ENCODE data around the gene MAP1B. TPM values are rescaled to one million over a fixed set of nuclear protein-coding genes. Genes with fewer than 3 reads are reported as not detected.

MAP1B gene
- total RNA-seq, 1 donor from 2014 or later = 84.4 TPM

- no peak overlapping the region for H3K9ac ChIP-seq
- H3F3A ChIP-seq (ENCODE audit: low read depth) = peaks cover 43% of the 10 kb centered on the region
- Mint-ChIP-seq H3K4me1 (peaks cover 87% of the 10 kb centered on the region), H3K4me3 (peak overlapping the region; percentile 2), H3K36me3 (no peaks in the 10 kb centered on the region), H3K9me3 (no peaks in the 10 kb centered on the region), H3K27me3 (ENCODE audit: insufficient read depth, low read depth) (no peaks in the 10 kb centered on the region), H3K27ac (peak overlapping the region; percentile 73)
- TF ChIP-seq EZH2phosphoT487 (IDR thresholded peaks at IDR 0.05) (no peak), CTCF (IDR thresholded peaks at IDR 0.05) (peak; percentile 41)
- H4K20me1 ChIP-seq (ENCODE audit: low read depth) = peaks cover 48% of the 10 kb centered on the region
- peak; percentile 57 for DNase-seq (ENCODE audit: low spot score)
- H2AFZ ChIP-seq (replicated peaks) = no peak overlapping the region
- peak overlapping the region; percentile 5 for H3K4me2 ChIP-seq
- peaks cover 48% of the 10 kb centered on the region for H3K79me2 ChIP-seq (ENCODE audit: low read depth)
- peaks cover 72% of the 10 kb centered on the region for H3K4me1 ChIP-seq
- no peak overlapping the region for H3K4me3 ChIP-seq
- H3K36me3 ChIP-seq = no peaks in the 10 kb centered on the region
- no peaks in the 10 kb centered on the region for H3K27me3 ChIP-seq
- no peak overlapping the region for H3K27ac ChIP-seq
- H3K9me3 ChIP-seq (ENCODE audit: low read depth) = no peaks in the 10 kb centered on the region
These were observed 137.6 kb downstream of the MAP1B start for GRCh38 chr5:72244862-72245371.

- no peak overlapping the region for H3K9ac ChIP-seq
- peaks cover 67% of the 10 kb centered on the region for H3K4me1 ChIP-seq
- TF ChIP-seq EZH2 (IDR thresholded peaks at IDR 0.05) = no peak
- no peak for TF ChIP-seq CTCF (IDR thresholded peaks at IDR 0.05)
- TF ChIP-seq EZH2phosphoT487 (IDR thresholded peaks at IDR 0.05) = no peak
- Mint-ChIP-seq H3K36me3 (no peaks in the 10 kb centered on the region), H3K27me3 (ENCODE audit: insufficient read depth, low read depth) (no peaks in the 10 kb centered on the region), H3K27ac (peak overlapping the region; percentile 84), H3K4me1 (peaks cover 87% of the 10 kb centered on the region), H3K9me3 (no peaks in the 10 kb centered on the region), H3K4me3 (no peak overlapping the region)
- peaks cover 46% of the 10 kb centered on the region for H3K79me2 ChIP-seq (ENCODE audit: low read depth)
- no peaks in the 10 kb centered on the region for H3K36me3 ChIP-seq
- DNase-seq (ENCODE audit: low spot score) = peak; percentile 26
- H4K20me1 ChIP-seq (ENCODE audit: low read depth) = peaks cover 46% of the 10 kb centered on the region
- no peaks in the 10 kb centered on the region for H3K27me3 ChIP-seq
- H3K4me3 ChIP-seq = no peak overlapping the region
- no peaks in the 10 kb centered on the region for H3K9me3 ChIP-seq (ENCODE audit: low read depth)
- H3K27ac ChIP-seq = peak overlapping the region; percentile 62
- H3K4me2 ChIP-seq = peak overlapping the region; percentile 5
- H3F3A ChIP-seq (ENCODE audit: low read depth) = peaks cover 42% of the 10 kb centered on the region
- H2AFZ ChIP-seq (replicated peaks) = no peak overlapping the region
These were observed 138.3 kb downstream of the MAP1B start for GRCh38 chr5:72245546-72245945.

GRCh38 chr5:72245951-72246532 is 138.8 kb downstream of the MAP1B start:
- Histone ChIP-seq H3K4me2 (peak overlapping the region; percentile 5), H3K4me1 (peaks cover 66% of the 10 kb centered on the region)

More at GRCh38 chr5:72245951-72246532, 138.8 kb downstream of the MAP1B start:
- Histone ChIP-seq H3K27me3 (no peaks in the 10 kb centered on the region), H4K20me1 (ENCODE audit: low read depth) (peaks cover 42% of the 10 kb centered on the region), H3K27ac (peak overlapping the region; percentile 62), H3F3A (ENCODE audit: low read depth) (peaks cover 38% of the 10 kb centered on the region), H3K9me3 (ENCODE audit: low read depth) (no peaks in the 10 kb centered on the region), H3K36me3 (no peaks in the 10 kb centered on the region), H3K79me2 (ENCODE audit: low read depth) (peaks cover 41% of the 10 kb centered on the region), H3K4me3 (no peak overlapping the region), H2AFZ (replicated peaks) (no peak overlapping the region), H3K9ac (no peak overlapping the region)
- no peaks in the 10 kb centered on the region for H3K27me3 Mint-ChIP-seq (ENCODE audit: insufficient read depth, low read depth)
- no peak for DNase-seq (ENCODE audit: low spot score)
- TF ChIP-seq EZH2 (IDR thresholded peaks at IDR 0.05) = no peak
- TF ChIP-seq CTCF (IDR thresholded peaks at IDR 0.05) = no peak
- TF ChIP-seq EZH2phosphoT487 (IDR thresholded peaks at IDR 0.05) = no peak
- peak overlapping the region; percentile 84 for H3K27ac Mint-ChIP-seq
- H3K36me3 Mint-ChIP-seq = no peaks in the 10 kb centered on the region
- no peaks in the 10 kb centered on the region for H3K9me3 Mint-ChIP-seq
- H3K4me1 Mint-ChIP-seq = peaks cover 86% of the 10 kb centered on the region
- H3K4me3 Mint-ChIP-seq = no peak overlapping the region
